Measurements from ENCODE around the gene CREB3. TPM values are rescaled to one million over a fixed set of nuclear protein-coding genes. Genes with fewer than 3 reads are reported as not detected.
A peak's percentile ranks its signal among the peaks of the same experiment; 100 is the strongest.

CREB3 gene
- total RNA-seq, 1 experiment from 2014 or later, result 27.3 TPM

DNA sequence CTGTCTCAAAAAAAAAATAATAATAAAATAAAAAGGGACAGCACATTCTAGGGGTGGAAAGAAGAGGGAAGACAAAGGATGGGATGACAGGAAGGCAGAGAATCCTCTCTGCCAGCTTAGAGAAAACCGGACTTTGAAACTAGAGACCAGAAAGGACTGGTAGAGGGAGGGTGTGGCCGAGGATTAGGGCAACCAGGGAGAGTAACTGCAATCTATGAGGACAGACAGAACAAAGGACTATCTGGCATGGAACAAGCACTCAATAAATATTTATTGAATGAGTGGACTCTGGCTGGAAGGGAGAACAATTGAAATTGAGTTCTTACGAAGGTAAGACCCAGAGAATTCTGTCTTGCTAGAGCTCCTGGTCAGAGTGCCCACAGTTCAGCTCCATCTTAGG, 14.1 kb downstream of the CREB3 start:
- no peak overlapping the region for H4K8ac ChIP-seq (replicated peaks; ENCODE audit: insufficient read length, low read depth, low read length)
- no peak overlapping the region for H2BK5ac ChIP-seq (ENCODE audit: insufficient read length, low read length)
- no peak overlapping the region for H2BK20ac ChIP-seq (ENCODE audit: low read depth, low read length, poor library complexity, severe bottlenecking)
- H4K5ac ChIP-seq (ENCODE audit: insufficient read length, low read depth, low read length), result no peak overlapping the region
- peaks cover 21 to 65% (median 58%) of the 10 kb centered on the region in 3 experiments; a peak in 6 of 7 replicates for H3K36me3 Mint-ChIP-seq (ENCODE audit: insufficient read depth in 1 of 3, low read depth in 3 of 3)
- no peak overlapping the region for H3K4ac ChIP-seq (ENCODE audit: low read depth, low read length)
- no peak overlapping the region for H3K56ac ChIP-seq (ENCODE audit: insufficient read length, low read depth, low read length)
- H3K9ac ChIP-seq (ENCODE audit: extremely low read depth, insufficient read length, low read length), result peak overlapping the region; percentile 45
- H2AFZ ChIP-seq (ENCODE audit: low read length), result no peak overlapping the region
- no peak overlapping the region for H2BK15ac ChIP-seq (ENCODE audit: low read depth, low read length)
- H3K79me1 ChIP-seq (ENCODE audit: insufficient read depth, low read depth, low read length, poor library complexity, severe bottlenecking), result peaks cover 19% of the 10 kb centered on the region
- H3K14ac ChIP-seq (ENCODE audit: insufficient read depth, low read length), result no peak overlapping the region
- peaks cover 3% of the 10 kb centered on the region; the same call in 1 of the 2 replicates for H3K4me1 ChIP-seq (ENCODE audit: insufficient read depth, low read length)
- peaks cover 18% of the 10 kb centered on the region for H3K23me2 ChIP-seq (ENCODE audit: insufficient read length, low read depth, low read length, poor library complexity, severe bottlenecking)
- H3T11ph ChIP-seq (ENCODE audit: low read length), result no peak overlapping the region
- H3K4me3 Mint-ChIP-seq, result peak overlapping the region; percentile 93 to 95
- no peak overlapping the region for H2AK5ac ChIP-seq (ENCODE audit: insufficient read length, low read length)
- no peak overlapping the region for H3K27ac ChIP-seq (ENCODE audit: insufficient read length, low read depth, low read length)
- H3K4me1 Mint-ChIP-seq, result peaks cover 28% of the 10 kb centered on the region in 2 experiments
- H4K20me1 ChIP-seq (ENCODE audit: control insufficient read depth, insufficient read depth, insufficient read length), result no peaks in the 10 kb centered on the region
- H3K27me3 Mint-ChIP-seq (ENCODE audit: low read depth), result no peaks in the 10 kb centered on the region
- no CpG with 5 or more reads among the region's 3 CpGs for WGBS (ENCODE audit: extremely low coverage, insufficient read length, low lambda C conversion rate)
- H3K23ac ChIP-seq (ENCODE audit: insufficient read length, low read depth, low read length), result no peak overlapping the region
- TF ChIP-seq, protein P1, sequence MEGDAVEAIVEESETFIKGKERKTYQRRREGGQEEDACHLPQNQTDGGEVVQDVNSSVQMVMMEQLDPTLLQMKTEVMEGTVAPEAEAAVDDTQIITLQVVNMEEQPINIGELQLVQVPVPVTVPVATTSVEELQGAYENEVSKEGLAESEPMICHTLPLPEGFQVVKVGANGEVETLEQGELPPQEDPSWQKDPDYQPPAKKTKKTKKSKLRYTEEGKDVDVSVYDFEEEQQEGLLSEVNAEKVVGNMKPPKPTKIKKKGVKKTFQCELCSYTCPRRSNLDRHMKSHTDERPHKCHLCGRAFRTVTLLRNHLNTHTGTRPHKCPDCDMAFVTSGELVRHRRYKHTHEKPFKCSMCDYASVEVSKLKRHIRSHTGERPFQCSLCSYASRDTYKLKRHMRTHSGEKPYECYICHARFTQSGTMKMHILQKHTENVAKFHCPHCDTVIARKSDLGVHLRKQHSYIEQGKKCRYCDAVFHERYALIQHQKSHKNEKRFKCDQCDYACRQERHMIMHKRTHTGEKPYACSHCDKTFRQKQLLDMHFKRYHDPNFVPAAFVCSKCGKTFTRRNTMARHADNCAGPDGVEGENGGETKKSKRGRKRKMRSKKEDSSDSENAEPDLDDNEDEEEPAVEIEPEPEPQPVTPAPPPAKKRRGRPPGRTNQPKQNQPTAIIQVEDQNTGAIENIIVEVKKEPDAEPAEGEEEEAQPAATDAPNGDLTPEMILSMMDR (conservative IDR thresholded peaks at IDR 0.05), result no peak
- no peak overlapping the region for H2BK120ac ChIP-seq (ENCODE audit: low read depth, low read length, poor library complexity, severe bottlenecking)
- no peaks in the 10 kb centered on the region for H3K9me3 ChIP-seq (ENCODE audit: control insufficient read depth, low read depth, low read length)
- H3K79me2 ChIP-seq (ENCODE audit: insufficient read depth, low read length), result peaks cover 21% of the 10 kb centered on the region
- no peak overlapping the region for H4K91ac ChIP-seq (ENCODE audit: insufficient read length, low read depth, low read length)
- H3K27me3 ChIP-seq (ENCODE audit: insufficient read depth, low read length), result no peaks in the 10 kb centered on the region
- no peaks in the 10 kb centered on the region for H3K9me3 Mint-ChIP-seq
- no peak overlapping the region for H2BK12ac ChIP-seq (ENCODE audit: insufficient read length, low read depth, low read length)
- no peak overlapping the region for H3K18ac ChIP-seq (ENCODE audit: insufficient read length, low read depth, low read length)
- no peak for DNase-seq
- H3K4me2 ChIP-seq (ENCODE audit: insufficient read depth, insufficient read length, low read length), result peak overlapping the region; percentile 98
- H3K27ac Mint-ChIP-seq, result no peak overlapping the region

Measured in H9 (cell line).